Neuronal stem cell (in vitro differentiated cells): Measurements from ENCODE around the gene DACT2.
A peak's percentile ranks its signal among the peaks of the same experiment; 100 is the strongest.
"Not testable (repeated sequence)": the region's sequence is repeated elsewhere in the genome, so short reads cannot be mapped to it uniquely, and the experiment has no call there.

Experiments
- DNase-seq: peaks from one replicate; pipeline ENCODE4 v3.0.0-alpha.2; 2013; ENCODE audit warnings: low spot score
- H2AFZ ChIP-seq: one replicate; pipeline ENCODE4 v1.6.1; 2013; ENCODE audit warnings: mild to moderate bottlenecking, low read length, inconsistent platforms
- H2AK5ac ChIP-seq: 2 replicates; pipeline ENCODE4 v1.6.1; 2013; ENCODE audit warnings: low read depth, mild to moderate bottlenecking, inconsistent platforms, low read length, moderate library complexity, mixed read lengths
- H2BK120ac ChIP-seq: 2 replicates; pipeline ENCODE4 v1.6.1; 2013; ENCODE audit warnings: low read depth, mild to moderate bottlenecking, inconsistent platforms, low read length, moderate library complexity, mixed read lengths
- H2BK12ac ChIP-seq: one replicate; pipeline ENCODE4 v1.6.1; 2013; ENCODE audit warnings: low read length, inconsistent platforms
- H2BK15ac ChIP-seq: 2 replicates; pipeline ENCODE4 v1.6.1; 2013; ENCODE audit warnings: mild to moderate bottlenecking, low read length, inconsistent platforms, mixed read lengths
- H2BK5ac ChIP-seq: one replicate; pipeline ENCODE4 v1.6.1; 2013; ENCODE audit warnings: inconsistent platforms, mild to moderate bottlenecking, low read length, moderate library complexity
- H3K14ac ChIP-seq: one replicate; pipeline ENCODE4 v1.6.1; 2013; ENCODE audit warnings: low read length, inconsistent platforms
- H3K18ac ChIP-seq: 2 replicates; pipeline ENCODE4 v1.6.1; 2013; ENCODE audit warnings: low read length, inconsistent platforms
- H3K23ac ChIP-seq: 2 replicates; pipeline ENCODE4 v1.6.1; 2013; ENCODE audit warnings: low read depth, mild to moderate bottlenecking, mixed read lengths, low read length, inconsistent platforms; ENCODE audit not compliant: poor library complexity
- H3K27ac ChIP-seq: replicated peaks from 3 replicates; pipeline ENCODE4 v1.5.1; 2013; ENCODE audit warnings: low read length, inconsistent platforms
- H3K27me3 ChIP-seq, 3 experiments: 2 replicates each; pipeline ENCODE4 v1.6.1; 2013; ENCODE audit warnings: low read length in 3 of 3, mild to moderate bottlenecking in 2 of 3, inconsistent platforms in 1 of 3, low read depth in 1 of 3, mixed read lengths in 1 of 3, moderate library complexity in 1 of 3; ENCODE audit not compliant: control insufficient read depth in 3 of 3, insufficient read depth in 3 of 3
- H3K36me3 ChIP-seq, 2 donors: replicated peaks in 1 of 2; 2 replicates each; pipeline ENCODE4 v1.6.1; 2013; ENCODE audit warnings: low read length in 2 of 2; ENCODE audit not compliant: control insufficient read depth in 2 of 2, insufficient read depth in 2 of 2
- H3K4ac ChIP-seq: 2 replicates; pipeline ENCODE4 v1.6.1; 2013; ENCODE audit warnings: inconsistent platforms, mild to moderate bottlenecking, low read length, moderate library complexity
- H3K4me1 ChIP-seq, 2 donors: 1 replicate in 1 of 2; 2 replicates in 1 of 2; pipeline ENCODE4 v1.6.1; 2013; ENCODE audit warnings: low read length in 2 of 2, low read depth in 1 of 2; ENCODE audit not compliant: control insufficient read depth in 2 of 2, insufficient read depth in 1 of 2
- H3K4me2 ChIP-seq: one replicate; pipeline ENCODE4 v1.6.1; 2013; ENCODE audit warnings: mild to moderate bottlenecking, low read length, inconsistent platforms; ENCODE audit not compliant: insufficient read depth, poor library complexity, severe bottlenecking
- H3K4me3 ChIP-seq, 2 donors: 2 replicates each; pipeline ENCODE4 v1.5.1; 2013; ENCODE audit warnings: low read length in 2 of 2, mild to moderate bottlenecking in 2 of 2, inconsistent platforms in 1 of 2, moderate library complexity in 1 of 2
- H3K79me1 ChIP-seq: one replicate; pipeline ENCODE4 v1.6.1; 2013; ENCODE audit warnings: low read depth, mild to moderate bottlenecking, inconsistent platforms, low read length, moderate library complexity
- H3K9ac ChIP-seq: one replicate; pipeline ENCODE4 v1.6.1; 2013; ENCODE audit warnings: mild to moderate bottlenecking, low read depth, low read length, inconsistent platforms; ENCODE audit not compliant: poor library complexity
- H3K9me3 ChIP-seq, 2 donors: replicated peaks in 1 of 2; 2 replicates each; pipeline versions ENCODE3 to v1.6.1; 2013; ENCODE audit warnings: low read length in 2 of 2, mild to moderate bottlenecking in 2 of 2, inconsistent platforms in 1 of 2, low read depth in 1 of 2, mixed read lengths in 1 of 2, moderate library complexity in 1 of 2; ENCODE audit not compliant: control insufficient read depth in 2 of 2, insufficient read depth in 1 of 2
- H4K8ac ChIP-seq: one replicate; pipeline ENCODE4 v1.6.1; 2013; ENCODE audit warnings: low read depth, mild to moderate bottlenecking, inconsistent platforms, low read length, moderate library complexity
- H4K91ac ChIP-seq: one replicate; pipeline ENCODE4 v1.6.1; 2013; ENCODE audit warnings: low read length, low read depth, mild to moderate bottlenecking, inconsistent platforms; ENCODE audit not compliant: poor library complexity
- WGBS, 2 donors: extraction: QIAGEN DNeasy Blood & Tissue Kit; methylation state at CpG; one replicate each; pipeline ENCODE4 v1.1.7; 2013; ENCODE audit warnings: missing lambda C conversion rate in 2 of 2, mixed read lengths in 1 of 2; ENCODE audit not compliant: insufficient read length in 2 of 2, insufficient replicate concordance in 1 of 2; ENCODE audit errors: extremely low coverage in 2 of 2; 5-methylcytosine and 5-hydroxymethylcytosine counted together

DACT2 gene

DNA sequence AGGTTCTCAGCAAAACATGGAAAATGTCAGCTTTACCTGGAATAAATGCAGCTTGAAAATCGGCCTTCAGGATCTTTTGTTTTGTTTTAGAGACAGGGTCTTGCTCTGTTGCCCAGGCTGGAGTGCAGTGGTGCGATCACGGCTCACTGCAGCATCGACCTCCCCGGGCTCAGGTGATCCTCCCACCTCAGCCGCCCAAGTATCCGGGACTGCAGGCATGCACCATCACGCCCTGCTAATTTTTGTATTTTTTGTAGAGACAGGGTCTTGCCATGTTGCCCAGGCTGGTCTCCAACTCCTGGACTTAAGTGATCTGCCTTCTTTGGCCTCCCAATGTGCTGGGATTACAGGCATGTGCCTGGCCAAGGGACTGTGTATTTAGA is 7.5 kb downstream of the DACT2 start:
- not testable (repeated sequence) for DNase-seq, H3K79me1 ChIP-seq, H4K91ac ChIP-seq, H3K18ac ChIP-seq, H4K8ac ChIP-seq, H2BK5ac ChIP-seq, H3K14ac ChIP-seq, H3K9me3 ChIP-seq, H3K36me3 ChIP-seq, H2AK5ac ChIP-seq, H3K27me3 ChIP-seq, H3K4me2 ChIP-seq, H2AFZ ChIP-seq, H3K23ac ChIP-seq, H3K4ac ChIP-seq, H3K4me3 ChIP-seq, H3K27ac ChIP-seq, H3K9ac ChIP-seq, H2BK15ac ChIP-seq, H2BK12ac ChIP-seq, H2BK120ac ChIP-seq
- H3K4me1 ChIP-seq: peaks cover 11 to 19% of the 10 kb centered on the region in 2 donors
- no CpG with 5 or more reads among the region's 8 CpGs for WGBS, 2 donors

DNA sequence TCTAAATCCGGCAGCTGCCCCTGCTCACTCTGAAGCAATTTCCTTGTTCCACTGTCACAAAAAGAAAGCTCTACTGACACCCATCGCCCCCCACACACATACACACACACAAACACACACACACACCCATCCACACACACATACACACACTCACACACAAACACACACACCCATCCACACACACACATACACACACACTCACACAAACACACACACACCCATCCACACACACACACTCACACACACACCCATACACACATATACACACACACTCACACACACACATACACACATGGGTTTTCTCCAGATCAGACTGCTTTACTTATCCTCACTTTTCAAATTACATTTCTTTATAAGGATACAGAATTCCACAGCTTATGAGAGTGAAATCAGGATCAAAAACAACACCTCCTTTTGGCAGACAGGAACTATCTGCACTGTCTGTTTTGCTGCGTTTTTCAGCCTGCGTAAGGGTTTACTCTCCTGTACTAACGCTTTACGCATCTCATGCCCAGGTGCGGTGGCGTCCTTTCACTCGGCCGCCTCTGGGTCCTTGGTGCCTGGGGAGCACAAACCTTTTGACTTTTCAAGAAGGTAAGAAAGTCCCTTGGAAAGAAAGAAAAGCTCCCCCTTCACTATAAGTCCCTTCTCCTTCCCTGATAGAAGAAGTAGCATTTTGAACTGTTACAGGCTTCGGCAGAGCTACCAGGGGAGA is 8.0 kb downstream of the DACT2 start:
- peaks cover 11 to 19% of the 10 kb centered on the region in 2 donors for H3K4me1 ChIP-seq
- no CpG with 5 or more reads among the region's 11 CpGs for WGBS, 2 donors
- H3K27ac ChIP-seq: no peak overlapping the region
- no peak overlapping the region for H2BK12ac ChIP-seq
- no peak overlapping the region for H3K9ac ChIP-seq
- no peaks in the 10 kb centered on the region for H3K9me3 ChIP-seq
- no peak overlapping the region for H4K8ac ChIP-seq
- H2BK15ac ChIP-seq: no peak overlapping the region
- no peak overlapping the region for H2AK5ac ChIP-seq
- no peak overlapping the region for H2BK120ac ChIP-seq
- H4K91ac ChIP-seq: no peak overlapping the region
- DNase-seq: no peak
- H2BK5ac ChIP-seq: no peak overlapping the region
- H3K36me3 ChIP-seq: no peaks in the 10 kb centered on the region
- no peak overlapping the region for H3K14ac ChIP-seq
- H3K23ac ChIP-seq: no peak overlapping the region
- H3K4me3 ChIP-seq: peak overlapping the region in 1 of 2 donors; percentile 49
- H3K4ac ChIP-seq: no peak overlapping the region
- no peaks in the 10 kb centered on the region for H3K79me1 ChIP-seq
- H2AFZ ChIP-seq: no peak overlapping the region
- no peak overlapping the region for H3K18ac ChIP-seq
- H3K4me2 ChIP-seq: no peak overlapping the region
- H3K27me3 ChIP-seq: no peaks in the 10 kb centered on the region

DNA sequence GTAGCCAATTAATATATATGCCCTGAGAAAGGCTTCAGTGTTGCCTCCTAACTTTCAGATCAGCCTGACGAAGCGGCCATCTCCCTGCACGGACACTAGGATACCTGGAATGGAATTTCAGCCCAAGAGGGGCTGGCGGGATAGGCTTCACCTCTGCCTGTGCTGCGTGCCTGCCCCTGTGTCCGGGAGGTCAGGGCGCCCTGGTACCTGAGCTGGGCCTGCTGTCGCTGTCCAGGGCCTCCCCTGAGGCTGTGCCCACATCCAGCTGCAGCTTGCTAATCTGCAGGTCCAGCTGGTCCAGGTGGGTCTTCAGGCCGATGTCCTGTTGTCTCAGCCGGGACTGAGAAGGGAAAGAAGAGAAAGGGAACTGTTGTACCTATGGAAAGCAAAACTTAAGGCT is 8.6 kb downstream of the DACT2 start:
- Histone ChIP-seq H2BK120ac (no peak overlapping the region), H3K4me3 (no peak overlapping the region), H3K9ac (no peak overlapping the region), H2AFZ (no peak overlapping the region), H3K27ac (no peak overlapping the region), H2BK15ac (no peak overlapping the region), H3K18ac (no peak overlapping the region), H2BK5ac (no peak overlapping the region), H3K4me2 (no peak overlapping the region), H4K91ac (no peak overlapping the region), H2AK5ac (no peak overlapping the region), H3K36me3 (no peaks in the 10 kb centered on the region), H3K4me1 (peaks cover 11 to 19% of the 10 kb centered on the region in 2 donors), H4K8ac (no peak overlapping the region), H3K9me3 (no peaks in the 10 kb centered on the region), H3K27me3 (no peaks in the 10 kb centered on the region), H3K4ac (no peak overlapping the region), H3K79me1 (no peaks in the 10 kb centered on the region), H3K23ac (no peak overlapping the region), H3K14ac (no peak overlapping the region), H2BK12ac (no peak overlapping the region)
- no peak for DNase-seq
- no CpG with 5 or more reads among the region's 10 CpGs for WGBS, 2 donors

DNA sequence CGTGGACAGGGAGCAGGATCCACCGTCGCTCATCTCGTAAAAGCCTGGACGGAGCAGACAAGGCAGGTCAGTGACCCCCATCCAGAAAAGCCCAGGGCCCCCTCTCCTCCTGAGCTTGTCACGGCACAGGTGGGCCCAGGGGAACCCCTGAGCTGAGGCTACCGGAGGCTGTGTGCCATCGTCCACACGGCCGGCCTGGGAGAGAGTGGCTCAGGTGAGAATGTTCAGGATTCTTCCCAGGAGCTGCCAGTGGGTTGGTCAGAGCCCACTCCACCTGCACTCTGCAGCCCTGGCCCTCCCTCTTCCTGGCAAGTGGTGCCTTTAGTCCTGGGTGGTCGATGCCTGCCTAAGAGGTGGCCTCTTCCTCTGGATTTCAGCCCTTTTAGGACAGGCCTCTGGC is 9.2 kb downstream of the DACT2 start:
- peak overlapping the region; percentile 52 for H3K23ac ChIP-seq
- no peak overlapping the region for H3K4me2 ChIP-seq
- H2BK120ac ChIP-seq: no peak overlapping the region
- H3K18ac ChIP-seq: peak overlapping the region; percentile 82
- no peak overlapping the region for H3K9ac ChIP-seq
- H3K4me3 ChIP-seq: no peak overlapping the region
- peak overlapping the region; percentile 18 for H2BK15ac ChIP-seq
- no peak overlapping the region for H3K14ac ChIP-seq
- peaks cover 8 to 20% of the 10 kb centered on the region in 2 donors for H3K4me1 ChIP-seq
- H4K91ac ChIP-seq: no peak overlapping the region
- H2BK5ac ChIP-seq: no peak overlapping the region
- H2AK5ac ChIP-seq: peak overlapping the region; percentile 68
- no peak overlapping the region for H2BK12ac ChIP-seq
- H3K27ac ChIP-seq: no peak overlapping the region
- H3K4ac ChIP-seq: no peak overlapping the region
- H3K9me3 ChIP-seq: no peaks in the 10 kb centered on the region
- DNase-seq: no peak
- no CpG with 5 or more reads among the region's 11 CpGs for WGBS, 2 donors
- H2AFZ ChIP-seq: no peak overlapping the region
- H4K8ac ChIP-seq: no peak overlapping the region
- no peaks in the 10 kb centered on the region for H3K79me1 ChIP-seq
- H3K36me3 ChIP-seq: no peaks in the 10 kb centered on the region
- H3K27me3 ChIP-seq: no peaks in the 10 kb centered on the region
